ENCODE data around the gene RBMS3.
"Not testable (repeated sequence)": the region's sequence is repeated elsewhere in the genome, so short reads cannot be mapped to it uniquely, and the experiment has no call there.

Gene RBMS3

DNA sequence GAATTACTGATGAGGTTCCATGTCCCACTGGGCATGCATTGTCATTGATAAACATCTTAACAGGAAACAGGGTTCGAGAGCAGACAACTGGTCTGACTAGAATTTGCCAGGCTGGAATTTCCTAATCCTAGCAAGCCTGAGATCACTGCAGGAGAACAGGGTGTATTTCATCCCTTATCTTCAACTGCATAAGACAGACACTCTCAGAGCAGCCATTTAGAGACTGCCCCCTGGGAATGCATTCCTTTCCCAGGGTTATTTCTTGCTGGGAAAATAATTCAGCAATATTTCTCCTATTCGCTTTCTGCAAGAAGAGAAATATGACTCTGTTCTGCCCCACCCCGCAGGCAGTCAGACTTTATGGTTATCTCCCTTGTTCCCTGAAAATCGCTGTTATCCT, 113.1 kb downstream of the RBMS3 start:
- DNase-seq, result not testable (repeated sequence)

DNA sequence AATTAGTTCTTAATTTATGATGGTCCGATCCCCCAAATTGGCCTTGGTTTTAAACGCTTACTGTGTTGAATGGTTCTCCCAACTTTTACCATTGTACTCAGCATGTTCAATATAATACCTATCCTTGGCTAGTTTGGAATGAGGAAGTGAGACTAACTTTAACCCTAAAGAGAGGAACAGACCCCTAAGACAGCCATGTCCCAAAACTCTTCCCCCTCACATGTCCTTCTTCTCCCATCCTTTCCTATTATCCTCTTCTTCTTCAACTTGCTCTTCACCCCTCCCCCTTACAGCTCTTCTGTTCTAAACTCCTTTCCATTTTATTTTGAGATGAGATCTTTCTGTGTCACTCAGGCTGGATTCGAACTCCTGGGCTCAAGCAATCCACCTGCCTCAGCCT, 116.5 kb downstream of the RBMS3 start:
- DNase-seq, result no peak

DNA sequence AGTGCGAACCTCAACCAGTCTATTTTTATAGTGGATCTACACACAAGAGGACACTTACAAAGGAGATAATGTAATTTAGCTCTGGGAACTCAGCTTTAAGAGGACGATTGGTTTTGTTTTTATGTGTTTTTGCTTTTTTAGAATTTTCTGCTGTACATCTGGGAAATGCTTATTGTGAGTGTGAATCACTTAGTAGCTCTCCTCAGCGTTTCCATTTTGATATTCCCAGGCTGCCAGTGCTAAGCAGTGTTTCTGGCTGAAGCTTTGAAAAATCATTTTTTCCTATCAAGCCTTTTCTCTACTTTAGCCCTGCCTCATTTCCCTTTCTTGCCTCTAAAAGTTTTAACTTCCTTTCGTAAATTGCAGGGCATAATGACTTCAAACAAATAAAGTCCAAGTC, 117.9 kb downstream of the RBMS3 start:
- no peak for DNase-seq

DNA sequence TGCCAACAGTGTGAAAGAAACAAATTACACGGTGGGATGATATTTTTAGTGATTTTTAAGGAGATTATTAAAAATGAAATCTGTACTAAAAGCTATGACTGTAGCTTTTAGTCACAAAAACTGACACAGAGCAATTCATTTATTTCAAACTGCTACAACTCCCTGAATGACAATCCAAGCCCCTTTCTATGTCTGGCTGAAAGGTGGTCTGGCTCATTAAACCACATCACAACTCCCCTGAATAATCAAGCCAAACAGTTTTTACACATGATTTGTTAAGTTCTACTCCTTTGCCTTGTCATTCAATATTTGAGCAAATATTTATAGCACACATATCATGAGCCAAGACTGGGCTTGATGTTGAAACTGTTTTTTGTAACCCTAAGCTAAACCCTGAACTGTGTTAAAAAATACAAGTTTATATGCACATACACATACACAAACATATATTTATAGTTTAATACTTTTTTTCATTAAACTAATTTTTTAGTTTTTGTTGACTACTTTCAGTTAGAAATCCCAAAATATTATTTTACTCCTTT, 125.5 kb downstream of the RBMS3 start:
- DNase-seq, result no peak

DNA sequence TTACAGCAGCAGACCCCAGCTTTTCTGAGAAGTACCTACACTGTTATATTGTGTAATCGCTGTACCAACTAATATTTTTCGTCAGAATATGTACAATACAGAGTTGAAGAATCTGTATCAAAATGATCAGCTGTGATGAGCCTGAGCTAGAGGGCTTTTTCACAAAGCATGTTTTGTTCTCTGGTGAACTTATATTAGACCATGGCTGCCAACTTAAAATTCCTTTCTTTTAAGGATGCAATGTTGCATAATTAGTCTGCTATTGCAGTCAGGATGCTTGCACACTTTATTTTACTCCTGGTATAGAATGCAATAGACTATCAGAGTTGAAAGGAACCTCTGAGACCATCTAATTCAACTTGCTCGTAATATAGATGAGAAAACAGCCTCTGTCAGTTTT, 127.8 kb downstream of the RBMS3 start:
- DNase-seq, result no peak

DNA sequence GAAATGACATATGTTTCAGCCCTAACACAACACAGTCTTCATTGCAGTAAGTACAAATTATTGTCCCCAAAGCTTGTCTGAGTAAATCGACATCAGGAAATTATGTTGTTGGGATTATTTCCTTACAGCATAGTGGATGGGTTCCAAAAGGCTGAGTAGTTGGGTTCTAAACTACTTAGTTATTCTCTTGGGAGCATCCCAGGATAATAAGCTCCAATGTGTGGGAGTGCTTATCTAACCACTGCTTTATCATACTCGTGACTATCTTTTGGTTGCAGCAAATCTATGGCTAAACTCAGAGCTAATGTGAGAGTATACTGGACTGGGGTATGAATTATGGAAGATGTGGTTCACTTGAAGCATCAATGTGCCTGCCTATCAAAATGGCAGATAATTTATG, 128.5 kb downstream of the RBMS3 start:
- DNase-seq, result no peak

DNA sequence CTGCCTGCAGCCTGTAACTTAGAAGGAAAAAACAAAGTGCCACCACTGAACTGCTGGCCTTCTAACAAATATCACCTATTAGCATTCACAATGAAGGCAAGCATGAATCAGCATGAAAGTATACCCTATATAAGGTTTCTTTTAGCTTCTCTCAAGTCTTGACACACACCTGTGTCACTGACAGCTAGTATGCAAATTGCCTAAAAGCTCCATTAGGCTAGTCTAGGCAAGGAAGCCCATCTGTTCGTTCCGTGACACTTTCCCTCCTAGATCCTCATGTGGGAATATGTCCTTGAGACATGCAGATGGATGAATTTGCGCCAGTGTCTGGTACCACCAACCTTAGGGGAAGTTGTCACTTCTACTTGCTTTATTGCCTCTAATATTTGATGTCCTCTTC, 129.3 kb downstream of the RBMS3 start:
- no peak for DNase-seq

DNA sequence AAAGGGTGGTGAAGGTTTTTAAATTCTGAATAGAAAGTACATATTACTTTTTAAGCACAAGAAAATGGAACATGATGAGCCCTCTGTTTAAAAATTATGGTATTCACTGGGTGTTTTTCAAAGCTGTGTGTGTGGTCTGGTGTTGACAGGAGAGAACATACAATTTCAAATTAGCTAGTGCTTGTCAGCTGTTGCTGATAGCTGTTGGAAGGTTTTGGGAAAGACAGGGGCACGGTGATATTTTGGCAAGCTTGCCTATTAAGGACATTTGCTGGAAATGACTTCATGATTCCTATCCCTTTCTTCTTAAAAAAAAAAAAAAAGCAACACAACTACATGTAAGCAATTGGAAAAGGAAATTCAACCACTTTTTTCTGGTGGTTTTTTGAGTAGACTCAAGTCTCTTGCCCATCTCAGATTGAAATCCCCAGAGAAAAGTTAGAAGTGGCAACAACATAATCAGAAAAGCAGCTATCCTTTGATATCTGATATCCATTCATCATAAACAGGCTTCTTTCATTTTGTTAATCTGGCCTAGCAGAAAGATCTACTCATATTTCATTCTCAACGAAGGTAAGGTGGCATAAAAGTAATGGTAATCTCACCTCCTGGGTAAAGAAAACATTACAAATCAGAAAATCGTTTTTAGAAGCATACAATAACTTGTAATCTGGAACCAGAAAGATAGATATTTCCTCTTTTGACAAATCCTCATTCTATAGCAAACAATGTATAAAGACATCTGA, 130.0 kb downstream of the RBMS3 start:
- no peak for DNase-seq

DNA sequence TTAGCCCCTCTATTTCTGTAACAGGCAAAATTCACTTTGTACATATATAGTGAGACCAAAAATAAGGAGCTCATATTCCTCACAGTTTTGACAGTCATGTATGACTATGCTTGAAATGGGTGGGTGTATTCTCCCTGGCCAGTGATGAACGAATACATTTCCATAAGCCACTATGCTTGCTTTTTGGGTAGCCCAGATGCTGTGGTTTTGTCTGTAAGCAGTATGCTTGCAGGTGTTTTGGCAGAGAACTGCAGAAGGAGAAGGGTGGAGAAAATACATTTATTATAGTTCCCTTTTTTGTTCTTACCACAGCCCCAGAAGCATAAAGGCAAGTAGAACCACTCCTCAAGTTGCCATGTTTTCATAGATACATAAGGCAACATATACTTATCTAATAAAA, 131.2 kb downstream of the RBMS3 start:
- no peak for DNase-seq

DNA sequence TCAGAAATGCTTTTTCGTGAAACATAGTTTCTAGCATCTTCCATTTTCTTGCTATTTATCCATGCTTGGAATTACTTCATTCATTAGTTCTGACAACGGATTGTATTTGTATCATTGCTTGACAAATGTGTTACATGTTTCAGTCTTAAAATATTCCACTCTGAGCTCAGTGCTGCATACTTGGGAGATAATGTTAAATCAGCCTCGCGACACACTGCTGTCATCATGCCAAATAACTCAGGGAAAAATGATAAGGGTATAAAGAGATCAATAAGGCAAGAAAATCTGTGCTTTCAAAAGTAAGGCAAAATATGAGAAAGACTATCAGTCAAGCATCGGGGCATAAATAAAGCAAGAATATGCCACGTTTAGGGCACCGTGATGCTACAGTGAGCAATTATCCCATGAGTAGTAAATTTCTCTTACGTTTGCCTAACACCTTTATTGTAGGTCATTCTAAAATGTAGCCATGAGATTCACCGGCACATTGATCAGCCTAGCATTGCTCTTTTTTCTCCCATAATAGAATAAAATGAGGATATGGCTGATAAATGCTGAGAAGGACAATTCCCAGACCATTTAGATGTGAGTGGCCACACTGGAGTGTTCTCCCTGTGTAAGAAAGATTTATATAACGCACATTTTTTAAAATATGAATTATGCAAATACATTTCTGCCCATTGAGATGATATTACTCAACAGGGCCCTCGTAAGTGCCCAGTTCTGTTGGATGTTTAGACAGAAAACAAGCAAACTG, 133.8 kb downstream of the RBMS3 start:
- no peak for DNase-seq

DNA sequence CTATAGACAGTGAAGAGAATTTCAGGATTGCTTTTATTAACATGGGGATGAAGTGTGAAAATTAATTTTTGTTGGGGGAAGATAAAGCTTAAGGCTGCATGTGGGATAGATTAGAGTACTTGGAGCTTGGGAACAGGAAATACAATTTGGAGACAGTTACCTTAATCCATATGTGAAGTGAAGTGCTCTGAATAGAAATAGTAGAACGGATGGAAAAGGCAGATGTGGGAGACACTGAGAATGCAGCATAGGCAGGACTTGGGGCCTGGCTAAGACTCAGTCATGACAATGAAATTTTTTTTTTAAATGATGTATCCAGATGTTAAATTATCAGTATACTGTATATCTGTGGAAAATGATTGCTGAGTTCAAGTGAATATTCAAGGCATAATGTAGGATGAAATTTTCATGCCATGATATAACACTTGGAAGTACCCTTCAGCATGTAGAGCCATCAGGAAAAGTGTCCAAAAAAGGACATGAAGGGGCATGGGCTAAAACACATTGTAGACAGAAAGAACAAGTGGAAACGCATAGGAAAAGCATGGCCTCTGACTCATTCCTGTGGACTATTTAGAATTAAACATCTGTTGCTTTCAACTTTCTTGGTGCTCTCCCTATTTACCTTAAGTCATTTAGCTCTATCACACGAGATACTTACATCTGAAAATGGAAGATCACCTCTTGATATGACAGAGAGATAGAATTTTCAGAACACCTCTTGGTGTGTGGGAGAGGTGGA, 134.8 kb downstream of the RBMS3 start:
- no peak for DNase-seq

DNA sequence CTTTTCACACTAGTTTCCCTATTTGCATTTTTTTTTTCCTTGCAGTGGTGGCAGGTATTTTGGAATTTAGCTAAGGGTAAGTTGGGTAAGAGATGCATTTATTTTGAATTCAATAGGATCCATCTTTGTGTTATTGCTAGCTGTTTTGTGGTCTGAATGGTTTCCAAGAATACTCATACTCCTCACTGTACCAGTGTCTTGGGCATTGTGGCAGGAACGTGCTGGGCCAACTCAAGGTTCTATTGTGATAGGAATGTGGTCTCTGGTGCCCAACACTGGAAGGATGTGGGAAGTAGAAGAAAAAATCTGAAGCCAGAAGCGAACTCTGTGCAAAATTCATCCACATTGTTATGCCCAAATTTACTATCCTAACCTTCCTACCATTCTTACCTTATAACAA, 135.6 kb downstream of the RBMS3 start:
- DNase-seq, result no peak

DNA sequence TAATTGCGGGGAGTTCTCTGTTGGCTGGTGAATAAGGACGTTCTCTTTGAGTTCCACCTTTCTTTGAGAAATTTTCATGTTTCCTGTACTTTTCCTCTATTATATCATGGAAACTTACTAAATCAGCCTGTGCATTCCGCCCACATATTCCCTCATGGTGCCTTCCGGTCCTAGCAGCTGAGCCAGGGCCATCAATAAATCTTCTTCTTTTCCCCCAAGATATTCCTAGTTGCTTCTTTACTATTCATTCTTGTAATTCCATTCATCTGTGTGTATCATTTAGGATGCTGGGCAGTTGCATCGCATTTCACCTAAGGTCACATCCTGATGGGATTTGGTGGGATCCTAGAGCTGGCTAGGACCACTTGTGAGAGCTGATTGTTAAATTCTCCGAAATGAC, 139.2 kb downstream of the RBMS3 start:
- no peak for DNase-seq

DNA sequence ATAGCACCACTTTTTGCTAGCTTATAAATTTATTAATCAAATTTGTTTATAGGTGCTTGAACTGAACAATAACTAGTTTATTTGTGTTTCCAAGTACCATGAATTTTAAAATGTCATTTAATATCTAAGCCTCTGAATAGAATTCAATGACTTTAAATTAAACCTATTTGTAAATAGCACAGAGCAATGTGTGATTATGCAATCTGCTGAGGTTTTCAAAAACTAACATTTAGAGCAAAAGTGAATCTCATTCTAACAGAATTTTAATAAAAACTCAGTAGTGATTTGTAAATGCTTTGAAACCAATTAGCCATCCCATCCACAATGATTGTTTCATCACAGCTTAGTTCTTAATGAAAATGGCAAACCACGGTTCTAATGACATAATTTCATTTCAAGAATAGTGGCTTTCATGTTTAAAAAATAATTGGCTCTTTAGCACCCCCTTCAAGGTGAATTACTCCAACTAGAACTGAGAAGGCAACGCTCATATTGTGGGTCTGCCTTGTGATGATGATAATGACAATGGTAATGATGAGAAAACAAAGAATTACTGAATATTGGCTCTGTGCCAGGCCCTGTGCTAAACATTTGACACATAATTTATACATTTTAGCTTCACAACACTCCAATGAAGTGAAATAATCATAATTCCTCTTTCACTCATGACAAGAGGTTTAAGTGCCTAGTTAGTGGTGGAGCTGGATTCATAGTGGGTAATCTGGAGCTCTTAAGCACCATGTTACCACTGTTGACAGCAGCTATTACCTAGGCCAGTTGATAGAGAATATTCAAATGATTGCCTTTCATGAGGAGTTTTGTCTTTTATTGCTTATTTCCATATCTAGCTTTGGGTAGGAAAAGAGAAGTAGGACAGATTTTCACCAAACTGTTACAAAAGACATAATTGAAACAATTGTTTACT, 145.7 kb downstream of the RBMS3 start:
- DNase-seq, result no peak

DNA sequence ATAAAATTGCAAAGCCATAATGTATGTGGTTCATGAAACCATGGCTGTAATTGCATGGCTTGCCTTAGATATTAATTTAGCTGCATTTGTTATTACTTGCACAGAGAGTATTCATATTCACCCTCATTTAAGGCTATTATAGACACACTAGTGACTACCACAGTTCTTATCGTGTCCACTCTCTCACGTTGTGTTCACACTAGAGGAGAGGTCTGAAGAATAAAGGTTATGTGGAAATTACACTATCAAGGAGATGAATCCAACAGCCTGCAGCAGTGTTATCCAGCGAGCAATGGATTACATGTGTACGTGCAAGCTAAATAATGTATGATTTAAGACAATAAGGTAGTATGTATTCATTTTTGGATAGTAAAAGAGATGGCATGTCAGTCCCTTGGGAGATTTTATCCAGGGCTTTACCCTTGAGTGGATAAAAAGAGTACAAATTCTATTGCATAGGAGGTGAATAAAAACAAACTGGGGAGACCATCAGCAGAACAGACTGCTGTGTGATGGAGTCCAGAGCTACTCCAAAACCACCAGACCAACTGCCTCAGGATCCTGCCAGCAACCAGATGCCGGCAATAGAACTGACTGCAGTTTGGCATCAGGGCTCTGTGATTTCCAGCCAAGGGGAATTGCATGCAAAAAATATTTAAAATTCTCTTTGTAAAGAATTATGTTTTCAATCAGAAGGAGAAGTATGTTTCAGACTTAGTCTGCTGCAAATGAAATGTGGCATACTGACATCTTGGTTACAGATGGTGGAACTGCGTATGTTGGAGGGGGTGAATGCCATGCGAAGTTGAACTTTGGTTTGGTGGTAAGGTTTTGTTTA, 146.6 kb downstream of the RBMS3 start:
- DNase-seq, result no peak

DNA sequence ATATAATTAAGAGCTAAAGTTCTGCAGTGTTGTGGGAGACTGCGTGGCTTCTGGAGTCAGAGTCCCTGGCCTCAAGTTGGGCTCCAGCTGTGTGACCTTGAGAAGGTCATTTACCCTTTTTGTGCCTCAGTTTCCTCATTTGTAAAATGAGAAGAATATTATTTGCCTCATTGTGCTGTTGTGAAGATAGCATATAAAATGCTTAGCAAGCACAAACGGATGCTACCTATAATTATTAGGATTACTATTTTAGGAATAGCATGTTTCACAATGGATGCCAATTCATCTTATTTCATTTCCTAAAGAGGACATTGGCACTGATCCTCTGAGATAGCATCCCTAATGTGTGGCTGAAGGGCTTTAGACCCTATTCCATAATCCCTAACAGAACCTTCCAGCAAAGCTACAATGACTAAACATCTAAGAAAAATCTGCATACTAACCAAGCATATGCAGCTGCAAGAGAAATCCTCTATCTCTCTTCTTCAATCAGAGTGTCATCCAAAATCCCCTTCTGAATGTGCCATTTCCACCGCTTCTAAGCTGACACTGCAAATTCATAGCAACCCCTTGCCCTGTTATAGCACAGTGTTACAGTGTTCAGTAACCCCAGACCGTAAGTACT, 148.3 kb downstream of the RBMS3 start:
- no peak for DNase-seq

DNA sequence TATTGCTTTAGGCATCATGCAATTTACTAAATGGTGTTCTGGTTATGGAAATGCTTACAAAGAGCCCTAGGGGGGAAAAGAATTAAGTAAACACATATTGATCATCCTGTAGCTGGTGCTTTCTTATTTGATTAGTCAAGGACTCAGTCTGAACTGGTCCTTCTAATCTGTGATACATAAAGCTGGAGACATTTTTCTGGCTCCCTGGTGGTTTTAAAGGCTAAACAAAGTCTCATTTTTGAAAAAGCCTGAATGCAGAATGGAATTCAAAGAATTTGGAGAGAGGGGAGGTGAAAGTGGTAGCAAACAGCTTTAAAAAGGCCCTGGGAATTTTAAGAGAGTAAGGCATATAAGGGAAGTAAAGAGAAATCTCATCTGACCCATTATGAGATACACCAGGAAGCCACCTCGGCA, 149.7 kb downstream of the RBMS3 start:
- DNase-seq, result no peak

DNA sequence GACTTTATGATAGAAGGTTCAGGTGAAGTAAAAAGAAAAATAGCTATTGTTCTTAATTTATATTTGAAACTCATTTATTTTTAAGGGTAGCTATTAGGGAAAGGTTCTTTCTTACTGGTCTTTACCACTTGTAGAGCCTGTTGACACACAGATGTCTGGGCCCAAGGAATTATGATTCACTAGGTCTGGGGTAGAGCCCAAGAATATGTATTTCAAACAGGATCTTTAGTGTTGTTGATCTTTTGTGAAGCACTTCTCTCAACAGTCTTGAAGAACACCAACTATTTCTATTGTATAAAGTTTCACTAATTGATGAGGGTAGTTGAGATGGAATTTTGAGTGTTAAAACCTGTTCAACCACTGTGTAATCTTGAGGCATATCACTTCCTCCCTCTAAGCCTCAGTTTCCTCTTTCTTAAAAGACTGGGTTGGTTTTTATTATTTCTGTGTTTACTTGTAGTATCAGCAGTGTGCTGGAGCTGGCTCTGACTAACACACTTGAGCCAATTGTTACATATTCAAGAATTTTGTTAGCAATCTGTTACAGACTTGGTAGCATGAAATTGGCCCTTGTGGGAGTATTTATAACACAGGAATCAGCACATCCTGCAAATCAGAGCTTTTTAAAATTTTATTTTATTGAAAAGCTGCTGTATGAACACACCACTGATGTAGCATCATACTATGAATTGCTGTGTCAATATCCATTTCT, 155.9 kb downstream of the RBMS3 start:
- DNase-seq, result no peak

DNA sequence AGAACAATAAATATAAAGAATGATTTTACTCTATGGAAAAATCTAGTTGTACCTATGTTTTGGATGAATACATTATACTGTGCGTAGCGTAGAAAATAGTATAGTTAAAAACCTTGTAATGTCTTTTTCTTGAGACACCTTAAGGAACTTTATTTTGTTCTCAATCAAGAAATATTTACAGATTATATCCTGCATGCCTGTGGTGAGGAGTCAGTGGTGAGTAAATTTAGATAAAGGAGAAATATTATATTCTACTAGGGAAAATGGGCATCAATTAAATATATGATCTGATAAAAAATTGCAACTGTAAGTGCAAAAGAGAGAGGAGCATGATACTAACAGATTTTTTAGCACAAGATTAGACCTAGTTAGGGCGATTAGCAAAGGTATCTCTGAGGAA, 157.7 kb downstream of the RBMS3 start:
- no peak for DNase-seq

Data from stimulated activated CD4-positive, alpha-beta T cell treated with anti-CD3 and anti-CD28 coated beads, Interleukin-1b, Interleukin-23, amount 100 ng/mL, for 48 hours (primary cell).